Thyroid gland (tissue), 4 donors: ENCODE measurements around the gene ATXN1. TPM values are rescaled to one million over a fixed set of nuclear protein-coding genes. Genes with fewer than 3 reads are reported as not detected.

Experiments
- DNase-seq, 2 donors: peaks; one replicate each; pipeline ENCODE4 v3.0.0-alpha.2; 2019
- H3K27ac ChIP-seq, 3 donors: fragments of 200-600 bp; sonication (generic); 1 replicate in 2 of 3; 2 replicates in 1 of 3; pipeline ENCODE4 v1.5.1; 2016 to 2019; ENCODE audit warnings: mild to moderate bottlenecking in 1 of 3, moderate library complexity in 1 of 3
- H3K27me3 ChIP-seq: fragments of 200-600 bp; sonication (generic); one replicate; pipeline ENCODE4 v1.5.1; 2019
- H3K36me3 ChIP-seq, 2 donors: fragments of 200-600 bp; sonication (generic); one replicate each; pipeline ENCODE4 v1.5.1; 2016 to 2019
- H3K4me1 ChIP-seq, 2 donors: fragments of 200-600 bp; sonication (generic); one replicate each; pipeline ENCODE4 v1.5.1; 2017 to 2019
- H3K4me3 ChIP-seq, 3 donors: fragments of 200-600 bp; sonication (generic); replicated peaks in 1 of 3; 1 replicate in 2 of 3; 2 replicates in 1 of 3; pipeline ENCODE4 v1.5.1; 2016; ENCODE audit warnings: mild to moderate bottlenecking in 1 of 3
- H3K9me3 ChIP-seq: fragments of 200-600 bp; sonication (generic); one replicate; pipeline ENCODE4 v1.5.1; 2017
- CTCF ChIP-seq, 6 experiments: fragments of 200-600 bp in 3 of 6; fragments of 450-650 bp in 3 of 6; sonication (generic) in 3 of 6; IDR thresholded peaks; one replicate each; pipeline ENCODE4 v1.5.1; 2016 to 2019; ENCODE audit warnings: antibody characterized with exemption in 6 of 6, mild to moderate bottlenecking in 2 of 6, inconsistent platforms in 1 of 6, moderate library complexity in 1 of 6
- POLR2A ChIP-seq, 2 donors: fragments of 450-650 bp; IDR thresholded peaks; one replicate each; pipeline ENCODE4 v1.6.1; 2017; ENCODE audit warnings: antibody characterized with exemption in 2 of 2, mild to moderate bottlenecking in 2 of 2, moderate library complexity in 1 of 2
- WGBS, 2 donors: methylation state at CpG; one replicate each; pipeline ENCODE4 v1.1.5; 2017; 5-methylcytosine and 5-hydroxymethylcytosine counted together
- intact Hi-C: fragments of 100-400 bp; cut with DNase I; formaldehyde crosslinking; loops from one replicate; pipeline ENCODE4 v1.15.1; 2023
- total RNA-seq, 4 donors: library from RNA; depleted of rRNA; stranded (reverse); fragments of >200 nt; gene quantifications; one replicate each; pipeline ENCODE4 v1.2.3, GENCODE V29; 2016

Gene ATXN1
- total RNA-seq, 4 donors from 2014 or later, result 62.1 to 88.1 (median 83.0) TPM

DNA sequence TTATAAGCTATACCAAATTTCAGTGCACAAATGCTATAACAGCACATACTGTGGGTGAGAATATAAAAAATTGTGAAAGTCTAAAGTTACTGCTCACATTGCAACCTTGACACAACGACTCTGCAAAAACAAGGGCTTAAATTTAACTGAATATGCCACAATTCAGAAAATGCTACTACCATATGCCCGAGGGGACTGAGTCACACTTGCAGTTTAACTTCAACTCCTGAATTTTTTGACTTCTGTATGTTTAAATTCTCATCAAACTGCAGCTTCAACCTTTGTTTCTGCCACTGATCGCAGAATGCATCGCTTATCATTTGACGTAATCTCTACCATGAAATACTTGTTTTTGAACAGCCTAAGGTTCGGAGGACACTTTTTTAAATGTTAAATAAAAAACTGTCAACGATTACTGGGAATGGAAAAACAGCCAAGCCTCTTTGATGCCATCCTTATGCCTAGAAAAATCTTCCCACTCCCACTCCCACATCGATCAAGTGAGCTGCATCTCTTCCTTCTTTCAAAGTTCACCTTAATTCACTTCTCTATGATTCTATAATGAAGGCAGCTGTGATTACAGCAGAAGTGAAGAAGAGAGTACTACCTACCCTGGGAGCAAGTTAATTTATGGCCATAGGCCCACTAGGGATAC, 136.5 kb downstream of the ATXN1 start:
- intact Hi-C loops, result no loop called here
- WGBS, 2 donors, result 94 to 95% methylated on average over 8 of the region's 8 CpGs
- TF ChIP-seq POLR2A (IDR thresholded peaks at IDR 0.05) (no peak), CTCF (IDR thresholded peaks at IDR 0.05) (no peak)

GRCh38 chr6:16623731-16624130, 137.5 kb downstream of the ATXN1 start:
- 95 to 96% methylated on average over 4 of the region's 4 CpGs for WGBS, 2 donors

More for the DNA sequence above, 136.5 kb downstream of the ATXN1 start:
- H3K4me1 ChIP-seq, result peaks cover 8 to 26% of the 10 kb centered on the region in 2 donors
- H3K27ac ChIP-seq, result no peak overlapping the region
- H3K9me3 ChIP-seq, result no peaks in the 10 kb centered on the region
- no peak for DNase-seq
- no peaks in the 10 kb centered on the region for H3K36me3 ChIP-seq
- no peak overlapping the region for H3K4me3 ChIP-seq
- no peaks in the 10 kb centered on the region for H3K27me3 ChIP-seq

DNA sequence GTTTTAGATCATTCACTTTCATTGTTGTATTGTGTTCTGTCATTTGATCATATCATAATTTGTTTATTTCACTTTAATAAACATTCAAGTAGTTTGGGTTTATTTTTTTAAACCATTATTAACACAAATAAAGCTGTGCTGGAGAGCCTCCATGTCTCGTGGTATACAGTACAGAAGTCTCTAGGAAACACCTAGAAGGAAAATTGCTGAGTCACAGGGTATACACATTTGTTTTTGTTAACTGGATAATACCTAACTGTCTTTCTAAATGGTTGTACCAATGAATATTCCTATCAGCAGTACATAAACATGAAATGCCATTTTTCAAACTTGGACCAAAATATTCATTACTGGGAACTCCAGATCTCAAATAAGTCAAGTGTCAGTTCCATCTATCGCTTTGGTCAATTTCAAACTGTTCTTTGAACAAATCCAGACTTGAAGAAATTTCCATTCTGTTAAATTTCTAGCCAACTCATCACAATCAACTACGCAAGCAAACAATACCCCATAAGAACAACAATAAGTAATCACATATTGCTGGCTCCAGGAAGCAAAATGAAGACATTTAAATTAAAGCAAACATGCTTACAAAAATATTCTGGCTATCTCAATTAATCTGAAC, 138.1 kb downstream of the ATXN1 start:
- intact Hi-C loops, result no loop called here
- 65 to 90% methylated on average over 3 of the region's 3 CpGs for WGBS, 2 donors

More at GRCh38 chr6:16623731-16624130, 137.5 kb downstream of the ATXN1 start:
- DNase-seq, result no peak
- H3K36me3 ChIP-seq, result no peaks in the 10 kb centered on the region
- TF ChIP-seq POLR2A (IDR thresholded peaks at IDR 0.05), result no peak
- TF ChIP-seq CTCF (IDR thresholded peaks at IDR 0.05), result no peak
- no peak overlapping the region for H3K27ac ChIP-seq
- no peaks in the 10 kb centered on the region for H3K27me3 ChIP-seq
- H3K4me3 ChIP-seq, result no peak overlapping the region
- intact Hi-C loops, result no loop called here
- H3K9me3 ChIP-seq, result no peaks in the 10 kb centered on the region
- peaks cover 8 to 26% of the 10 kb centered on the region in 2 donors for H3K4me1 ChIP-seq

GRCh38 chr6:16622193-16622592, 139.1 kb downstream of the ATXN1 start:
- intact Hi-C loops, result no loop called here
- Histone ChIP-seq H3K4me1 (peaks cover 8 to 26% of the 10 kb centered on the region in 2 donors), H3K27me3 (no peaks in the 10 kb centered on the region), H3K9me3 (no peaks in the 10 kb centered on the region), H3K27ac (no peak overlapping the region), H3K36me3 (no peaks in the 10 kb centered on the region), H3K4me3 (no peak overlapping the region)
- no peak for TF ChIP-seq POLR2A (IDR thresholded peaks at IDR 0.05)
- TF ChIP-seq CTCF (IDR thresholded peaks at IDR 0.05), result no peak
- 88 to 89% methylated on average over 5 of the region's 5 CpGs for WGBS, 2 donors
- DNase-seq, result no peak

More for the DNA sequence above, 138.1 kb downstream of the ATXN1 start:
- no peak for DNase-seq
- Histone ChIP-seq H3K36me3 (no peaks in the 10 kb centered on the region), H3K9me3 (no peaks in the 10 kb centered on the region), H3K4me1 (peaks cover 8 to 26% of the 10 kb centered on the region in 2 donors), H3K4me3 (no peak overlapping the region), H3K27ac (peak overlapping the region in 2 of 3 donors; percentile 18 to 69), H3K27me3 (no peaks in the 10 kb centered on the region)
- TF ChIP-seq CTCF (IDR thresholded peaks at IDR 0.05), result no peak
- no peak for TF ChIP-seq POLR2A (IDR thresholded peaks at IDR 0.05)

- intact Hi-C loops, result no loop called here
These were observed 140.3 kb downstream of the ATXN1 start for GRCh38 chr6:16621002-16621401.

More at GRCh38 chr6:16621002-16621401, 140.3 kb downstream of the ATXN1 start:
- Histone ChIP-seq H3K36me3 (no peaks in the 10 kb centered on the region), H3K9me3 (no peaks in the 10 kb centered on the region), H3K27ac (peak overlapping the region in 1 of 3 donors; percentile 48), H3K4me3 (no peak overlapping the region), H3K4me1 (peaks cover 8 to 26% of the 10 kb centered on the region in 2 donors), H3K27me3 (no peaks in the 10 kb centered on the region)
- no peak for DNase-seq
- 62 to 74% methylated on average over 6 of the region's 6 CpGs for WGBS, 2 donors
- TF ChIP-seq POLR2A (IDR thresholded peaks at IDR 0.05) (no peak), CTCF (IDR thresholded peaks at IDR 0.05) (no peak)
